ENCODE data around the gene ADGRG6. TPM values are rescaled to one million over a fixed set of nuclear protein-coding genes. Genes with fewer than 3 reads are reported as not detected.

ADGRG6 gene
- total RNA-seq, 1 experiment from 2014 or later = 2.5 TPM

DNA sequence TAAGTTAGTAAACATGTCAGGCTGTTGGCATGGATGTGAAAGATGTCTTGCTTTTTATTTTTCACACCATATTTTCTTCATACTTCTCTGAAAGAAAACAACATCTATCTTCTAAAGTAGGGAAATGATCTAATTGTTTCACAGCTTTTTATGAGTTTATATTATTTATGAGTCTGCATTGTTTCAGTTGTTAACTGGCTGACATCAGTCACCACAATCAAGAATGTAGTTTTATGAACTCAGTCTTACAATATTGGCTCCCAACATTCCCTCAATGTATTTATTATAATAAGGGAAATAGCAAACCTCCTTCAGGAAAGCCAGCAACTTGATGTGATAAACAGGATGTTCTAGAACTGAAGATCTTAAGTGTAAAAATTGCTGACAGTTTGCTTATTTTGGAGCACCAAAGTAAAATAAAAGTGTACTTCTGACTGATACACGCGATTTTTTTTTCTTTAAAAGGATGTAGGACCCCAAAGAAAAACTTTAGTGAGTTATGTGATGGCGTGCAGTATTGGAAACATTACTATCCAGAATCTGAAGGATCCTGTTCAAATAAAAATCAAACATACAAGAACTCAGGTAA lies 106.0 kb downstream of the ADGRG6 start:
- Mint-ChIP-seq H3K27ac (no peak overlapping the region), H3K4me3 (no peak overlapping the region), H3K36me3 (ENCODE audit: insufficient read depth in 1 of 3, low read depth in 3 of 3) (no peaks in the 10 kb centered on the region), H3K27me3 (ENCODE audit: low read depth) (no peaks in the 10 kb centered on the region), H3K9me3 (no peaks in the 10 kb centered on the region), H3K4me1 (peaks cover 3 to 11% of the 10 kb centered on the region in 2 experiments; a peak in 3 of 4 replicates)
- H3K27me3 ChIP-seq (ENCODE audit: insufficient read depth, low read length) = no peaks in the 10 kb centered on the region
- H3K79me2 ChIP-seq (ENCODE audit: insufficient read depth, low read length) = no peaks in the 10 kb centered on the region
- H3K18ac ChIP-seq (ENCODE audit: insufficient read length, low read depth, low read length) = no peak overlapping the region
- H3K4ac ChIP-seq (ENCODE audit: low read depth, low read length) = no peak overlapping the region
- H4K20me1 ChIP-seq (ENCODE audit: control insufficient read depth, insufficient read depth, insufficient read length) = no peaks in the 10 kb centered on the region
- no peak overlapping the region for H4K5ac ChIP-seq (ENCODE audit: insufficient read length, low read depth, low read length)
- H3K23me2 ChIP-seq (ENCODE audit: insufficient read length, low read depth, low read length, poor library complexity, severe bottlenecking) = no peaks in the 10 kb centered on the region
- no peak overlapping the region for H3K9ac ChIP-seq (ENCODE audit: extremely low read depth, insufficient read length, low read length)
- H3K23ac ChIP-seq (ENCODE audit: insufficient read length, low read depth, low read length) = no peak overlapping the region
- H2BK5ac ChIP-seq (ENCODE audit: insufficient read length, low read length) = no peak overlapping the region
- no peak overlapping the region for H2BK12ac ChIP-seq (ENCODE audit: insufficient read length, low read depth, low read length)
- TF ChIP-seq, protein P1, sequence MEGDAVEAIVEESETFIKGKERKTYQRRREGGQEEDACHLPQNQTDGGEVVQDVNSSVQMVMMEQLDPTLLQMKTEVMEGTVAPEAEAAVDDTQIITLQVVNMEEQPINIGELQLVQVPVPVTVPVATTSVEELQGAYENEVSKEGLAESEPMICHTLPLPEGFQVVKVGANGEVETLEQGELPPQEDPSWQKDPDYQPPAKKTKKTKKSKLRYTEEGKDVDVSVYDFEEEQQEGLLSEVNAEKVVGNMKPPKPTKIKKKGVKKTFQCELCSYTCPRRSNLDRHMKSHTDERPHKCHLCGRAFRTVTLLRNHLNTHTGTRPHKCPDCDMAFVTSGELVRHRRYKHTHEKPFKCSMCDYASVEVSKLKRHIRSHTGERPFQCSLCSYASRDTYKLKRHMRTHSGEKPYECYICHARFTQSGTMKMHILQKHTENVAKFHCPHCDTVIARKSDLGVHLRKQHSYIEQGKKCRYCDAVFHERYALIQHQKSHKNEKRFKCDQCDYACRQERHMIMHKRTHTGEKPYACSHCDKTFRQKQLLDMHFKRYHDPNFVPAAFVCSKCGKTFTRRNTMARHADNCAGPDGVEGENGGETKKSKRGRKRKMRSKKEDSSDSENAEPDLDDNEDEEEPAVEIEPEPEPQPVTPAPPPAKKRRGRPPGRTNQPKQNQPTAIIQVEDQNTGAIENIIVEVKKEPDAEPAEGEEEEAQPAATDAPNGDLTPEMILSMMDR (conservative IDR thresholded peaks at IDR 0.05) = no peak
- no peak overlapping the region for H2AK5ac ChIP-seq (ENCODE audit: insufficient read length, low read length)
- no peak overlapping the region for H3K4me2 ChIP-seq (ENCODE audit: insufficient read depth, insufficient read length, low read length)
- no peaks in the 10 kb centered on the region; the same call in 1 of the 2 replicates for H3K4me1 ChIP-seq (ENCODE audit: insufficient read depth, low read length)
- H3K56ac ChIP-seq (ENCODE audit: insufficient read length, low read depth, low read length) = no peak overlapping the region
- no peak overlapping the region for H4K91ac ChIP-seq (ENCODE audit: insufficient read length, low read depth, low read length)
- no peak overlapping the region for H2BK20ac ChIP-seq (ENCODE audit: low read depth, low read length, poor library complexity, severe bottlenecking)
- no peak for DNase-seq
- H2AFZ ChIP-seq (ENCODE audit: low read length) = no peak overlapping the region
- no peaks in the 10 kb centered on the region for H3K79me1 ChIP-seq (ENCODE audit: insufficient read depth, low read depth, low read length, poor library complexity, severe bottlenecking)
- no CpG with 5 or more reads among the region's 3 CpGs for WGBS (ENCODE audit: extremely low coverage, insufficient read length, low lambda C conversion rate)
- no peak overlapping the region for H3K14ac ChIP-seq (ENCODE audit: insufficient read depth, low read length)
- no peak overlapping the region for H3K27ac ChIP-seq (ENCODE audit: insufficient read length, low read depth, low read length)
- no peaks in the 10 kb centered on the region for H3K9me3 ChIP-seq (ENCODE audit: control insufficient read depth, low read depth, low read length)
- no peak overlapping the region for H2BK15ac ChIP-seq (ENCODE audit: low read depth, low read length)
- no peak overlapping the region for H4K8ac ChIP-seq (replicated peaks; ENCODE audit: insufficient read length, low read depth, low read length)
- no peak overlapping the region for H2BK120ac ChIP-seq (ENCODE audit: low read depth, low read length, poor library complexity, severe bottlenecking)
- H3T11ph ChIP-seq (ENCODE audit: low read length) = no peak overlapping the region
